ENCODE results near the gene ZNF574.

- TF ChIP-seq POLR2AphosphoS5 (IDR thresholded peaks at IDR 0.05; ENCODE audit: low read depth, low read length) (no peak), POLR2A (IDR thresholded peaks at IDR 0.05; ENCODE audit: low read depth, low read length) (no peak)
Observed at GRCh38 chr19:42089772-42090171, 13.8 kb downstream of the ZNF574 start.

All from GM12891 (cell line).